ACC112 (cell line): ENCODE measurements around the gene ICAM5.

ENCODE experiments used
- H2AFZ ChIP-seq: fragments of 200-600 bp; sonication (generic); one replicate; pipeline ENCODE4 v1.6.0; 2017; ENCODE audit warnings: antibody characterized with exemption, low read length; ENCODE audit not compliant: unreplicated experiment
- H3K27ac ChIP-seq: fragments of 200-600 bp; sonication (generic); 2 replicates; pipeline ENCODE4 v1.5.1; 2014; ENCODE audit warnings: low read depth, mild to moderate bottlenecking, antibody characterized with exemption, low read length, moderate library complexity
- H3K27me3 ChIP-seq: fragments of 200-600 bp; sonication (generic); 2 replicates; pipeline ENCODE4 v1.6.1; 2014; ENCODE audit warnings: mild to moderate bottlenecking, antibody characterized with exemption, low read length, moderate library complexity, mixed read lengths; ENCODE audit not compliant: insufficient read depth
- H3K36me3 ChIP-seq: fragments of 200-600 bp; sonication (generic); 2 replicates; pipeline ENCODE4 v1.6.1; 2016; ENCODE audit warnings: mild to moderate bottlenecking, antibody characterized with exemption, low read length, moderate library complexity, mixed read lengths; ENCODE audit not compliant: insufficient read depth
- H3K4me1 ChIP-seq: fragments of 200-600 bp; sonication (generic); one replicate; pipeline ENCODE4 v1.6.1; 2016; ENCODE audit warnings: low read length, mixed read lengths; ENCODE audit not compliant: insufficient read depth, unreplicated experiment, control insufficient read depth
- H3K4me3 ChIP-seq: fragments of 200-600 bp; sonication (generic); 2 replicates; pipeline ENCODE4 v1.5.1; 2014; ENCODE audit warnings: mild to moderate bottlenecking, low read depth, low read length
- H3K79me2 ChIP-seq: fragments of 200-600 bp; sonication (generic); one replicate; pipeline ENCODE4 v1.6.0; 2016; ENCODE audit warnings: low read length; ENCODE audit not compliant: control insufficient read depth, unreplicated experiment, insufficient read depth

The ICAM5 gene

DNA sequence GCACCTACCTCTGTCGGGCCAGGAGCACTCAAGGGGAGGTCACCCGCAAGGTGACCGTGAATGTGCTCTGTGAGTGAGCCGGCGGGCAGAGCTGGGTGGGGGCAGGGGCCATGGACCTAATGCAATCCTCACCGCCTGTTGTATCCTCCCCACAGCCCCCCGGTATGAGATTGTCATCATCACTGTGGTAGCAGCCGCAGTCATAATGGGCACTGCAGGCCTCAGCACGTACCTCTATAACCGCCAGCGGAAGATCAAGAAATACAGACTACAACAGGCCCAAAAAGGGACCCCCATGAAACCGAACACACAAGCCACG lies 4.8 kb upstream of the ICAM5 start:
- H3K36me3 ChIP-seq = no peaks in the 10 kb centered on the region; the same call in 1 of the 2 replicates
- no peak overlapping the region for H3K4me3 ChIP-seq
- no peak overlapping the region for H2AFZ ChIP-seq
- H3K79me2 ChIP-seq = no peaks in the 10 kb centered on the region
- no peaks in the 10 kb centered on the region for H3K27me3 ChIP-seq
- H3K4me1 ChIP-seq = no peaks in the 10 kb centered on the region
- H3K27ac ChIP-seq = no peak overlapping the region

DNA sequence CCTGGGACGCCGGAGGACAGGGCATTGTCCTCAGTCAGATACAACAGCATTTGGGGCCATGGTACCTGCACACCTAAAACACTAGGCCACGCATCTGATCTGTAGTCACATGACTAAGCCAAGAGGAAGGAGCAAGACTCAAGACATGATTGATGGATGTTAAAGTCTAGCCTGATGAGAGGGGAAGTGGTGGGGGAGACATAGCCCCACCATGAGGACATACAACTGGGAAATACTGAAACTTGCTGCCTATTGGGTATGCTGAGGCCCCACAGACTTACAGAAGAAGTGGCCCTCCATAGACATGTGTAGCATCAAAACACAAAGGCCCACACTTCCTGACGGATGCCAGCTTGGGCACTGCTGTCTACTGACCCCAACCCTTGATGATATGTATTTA lies 4.4 kb upstream of the ICAM5 start:
- H3K4me1 ChIP-seq = no peaks in the 10 kb centered on the region

DNA sequence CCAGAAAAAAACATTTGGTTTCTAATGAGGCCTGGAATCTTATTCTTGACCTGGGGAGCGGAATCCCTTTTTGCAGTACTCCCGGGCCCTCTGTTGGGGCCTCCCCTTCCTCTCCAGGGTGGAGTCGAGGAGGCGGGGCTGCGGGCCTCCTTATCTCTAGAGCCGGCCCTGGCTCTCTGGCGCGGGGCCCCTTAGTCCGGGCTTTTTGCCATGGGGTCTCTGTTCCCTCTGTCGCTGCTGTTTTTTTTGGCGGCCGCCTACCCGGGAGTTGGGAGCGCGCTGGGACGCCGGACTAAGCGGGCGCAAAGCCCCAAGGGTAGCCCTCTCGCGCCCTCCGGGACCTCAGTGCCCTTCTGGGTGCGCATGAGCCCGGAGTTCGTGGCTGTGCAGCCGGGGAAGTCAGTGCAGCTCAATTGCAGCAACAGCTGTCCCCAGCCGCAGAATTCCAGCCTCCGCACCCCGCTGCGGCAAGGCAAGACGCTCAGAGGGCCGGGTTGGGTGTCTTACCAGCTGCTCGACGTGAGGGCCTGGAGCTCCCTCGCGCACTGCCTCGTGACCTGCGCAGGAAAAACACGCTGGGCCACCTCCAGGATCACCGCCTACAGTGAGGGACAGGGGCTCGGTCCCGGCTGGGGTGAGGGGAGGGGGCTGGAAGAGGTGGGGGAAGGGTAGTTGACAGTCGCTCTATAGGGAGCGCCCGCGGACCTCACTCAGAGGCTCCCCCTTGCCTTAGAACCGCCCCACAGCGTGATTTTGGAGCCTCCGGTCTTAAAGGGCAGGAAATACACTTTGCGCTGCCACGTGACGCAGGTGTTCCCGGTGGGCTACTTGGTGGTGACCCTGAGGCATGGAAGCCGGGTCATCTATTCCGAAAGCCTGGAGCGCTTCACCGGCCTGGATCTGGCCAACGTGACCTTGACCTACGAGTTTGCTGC lies 2.7 kb upstream of the ICAM5 start, which contains the start of gene ICAM4:
ICAM4 (plus strand) TSS at position 153 of the 935 bp plus-strand sequence; CDS start at position 211, 58 bp downstream.
- no peak within 1 kb of the TSS for H3K4me3 ChIP-seq
- no peaks in the 10 kb centered on the region; the same call in 1 of the 2 replicates for H3K36me3 ChIP-seq
- 0 out of 2 replicates have a peak, but pooled peaks cover 3% of the 10 kb centered on the region for H3K27me3 ChIP-seq
- no peaks in the 10 kb centered on the region for H3K79me2 ChIP-seq
- H2AFZ ChIP-seq = no peak within 1 kb of the TSS
- H3K27ac ChIP-seq = no peak within 1 kb of the TSS
- H3K4me1 ChIP-seq = no peaks in the 10 kb centered on the region

More for the DNA sequence above, 4.4 kb upstream of the ICAM5 start:
- Histone ChIP-seq H3K4me3 (no peak overlapping the region), H3K27me3 (no peaks in the 10 kb centered on the region), H2AFZ (no peak overlapping the region), H3K79me2 (no peaks in the 10 kb centered on the region), H3K36me3 (no peaks in the 10 kb centered on the region; the same call in 1 of the 2 replicates), H3K27ac (no peak overlapping the region)

DNA sequence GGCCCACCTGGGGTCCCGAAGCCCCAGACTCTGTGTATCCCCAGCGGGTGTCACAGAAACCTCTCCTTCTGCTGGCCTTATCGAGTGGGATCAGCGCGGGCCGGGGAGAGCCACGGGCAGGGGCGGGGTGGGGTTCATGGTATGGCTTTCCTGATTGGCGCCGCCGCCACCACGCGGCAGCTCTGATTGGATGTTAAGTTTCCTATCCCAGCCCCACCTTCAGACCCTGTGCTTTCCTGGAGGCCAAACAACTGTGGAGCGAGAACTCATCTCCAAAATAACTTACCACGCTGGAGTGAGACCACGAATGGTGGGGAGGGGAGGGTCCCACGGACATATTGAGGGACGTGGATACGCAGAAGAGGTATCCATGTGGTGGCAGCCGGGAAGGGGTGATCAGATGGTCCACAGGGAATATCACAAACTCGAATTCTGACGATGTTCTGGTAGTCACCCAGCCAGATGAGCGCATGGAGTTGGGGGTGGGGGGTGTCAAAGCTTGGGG lies 1.0 kb upstream of the ICAM5 start:
- H3K79me2 ChIP-seq = no peaks in the 10 kb centered on the region
- H3K27ac ChIP-seq = peak overlapping the region; percentile 45; the same call in 1 of the 2 replicates
- peaks cover 3% of the 10 kb centered on the region; the same call in 1 of the 2 replicates for H3K36me3 ChIP-seq
- peak overlapping the region; percentile 85 for H3K4me3 ChIP-seq
- H3K4me1 ChIP-seq = no peaks in the 10 kb centered on the region
- H2AFZ ChIP-seq = no peak overlapping the region
- 0 out of 2 replicates have a peak, but pooled peaks cover 3% of the 10 kb centered on the region for H3K27me3 ChIP-seq

DNA sequence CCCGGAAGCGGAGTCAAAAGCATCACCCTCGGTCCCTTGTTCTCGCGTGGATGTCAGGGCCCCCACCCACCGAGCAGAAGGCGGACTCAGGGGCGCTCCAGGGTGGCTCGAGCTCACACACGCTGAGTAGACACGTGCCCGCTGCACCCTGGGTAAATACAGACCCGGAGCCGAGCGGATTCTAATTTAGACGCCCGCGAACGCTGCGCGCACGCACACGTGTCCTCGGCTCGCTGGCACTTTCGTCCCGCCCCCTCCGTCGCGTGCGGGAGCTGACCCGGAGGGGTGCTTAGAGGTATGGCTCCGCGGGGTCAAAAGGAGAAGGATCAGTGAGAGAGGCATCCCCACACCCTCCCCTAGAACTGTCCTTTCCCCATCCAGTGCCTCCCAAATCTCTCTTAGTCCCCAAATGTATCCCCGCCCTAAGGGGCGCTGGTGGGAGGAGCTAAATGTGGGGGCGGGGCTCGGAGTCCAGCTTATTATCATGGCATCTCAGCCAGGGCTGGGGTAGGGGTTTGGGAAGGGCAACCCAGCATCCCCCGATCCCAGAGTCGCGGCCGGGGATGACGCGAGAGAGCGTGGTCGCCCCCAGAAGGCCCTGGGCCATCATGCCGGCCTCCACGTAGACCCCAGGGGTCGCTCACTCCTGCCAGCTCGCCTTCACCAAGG lies 451 bp upstream of the ICAM5 start:
- no peaks in the 10 kb centered on the region for H3K4me1 ChIP-seq
- peaks cover 3% of the 10 kb centered on the region; the same call in 1 of the 2 replicates for H3K36me3 ChIP-seq
- H3K27ac ChIP-seq = peak overlapping the region; percentile 45; the same call in 1 of the 2 replicates
- H3K4me3 ChIP-seq = peak overlapping the region; percentile 85
- H2AFZ ChIP-seq = no peak overlapping the region
- H3K79me2 ChIP-seq = no peaks in the 10 kb centered on the region
- 0 out of 2 replicates have a peak, but pooled peaks cover 3% of the 10 kb centered on the region for H3K27me3 ChIP-seq

DNA sequence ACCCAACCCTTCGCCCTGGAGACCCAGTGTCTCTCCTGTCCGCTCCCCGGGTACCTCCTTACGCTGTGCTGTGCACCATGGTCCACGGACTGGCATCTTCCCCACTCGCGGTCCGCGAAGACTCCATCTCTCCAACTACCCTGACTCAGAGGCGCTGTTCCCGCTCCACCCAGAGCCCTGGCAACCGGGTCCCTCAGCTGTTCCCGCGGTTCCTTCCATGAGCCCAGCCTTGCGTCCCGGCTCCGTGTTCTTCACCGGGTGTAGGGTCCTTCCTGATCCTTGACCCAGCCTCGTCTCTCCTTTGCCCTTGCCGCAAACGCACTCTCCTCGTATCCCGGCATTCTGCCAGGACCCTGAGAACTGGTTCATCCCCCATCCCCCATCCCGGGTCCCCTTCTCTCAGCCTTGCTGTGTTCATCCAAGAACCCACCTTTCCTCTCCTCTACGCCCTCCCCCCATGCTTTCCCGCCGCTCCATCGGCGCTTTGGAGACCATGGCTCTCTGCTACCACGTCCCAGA lies 664 bp downstream of the ICAM5 start:
- Histone ChIP-seq H3K79me2 (no peaks in the 10 kb centered on the region), H3K36me3 (peaks cover 3% of the 10 kb centered on the region; the same call in 1 of the 2 replicates), H2AFZ (peak overlapping the region; percentile 58), H3K4me1 (no peaks in the 10 kb centered on the region), H3K4me3 (peak overlapping the region; percentile 85), H3K27ac (peak overlapping the region; percentile 13; the same call in 1 of the 2 replicates), H3K27me3 (0 out of 2 replicates have a peak, but pooled peaks cover 3% of the 10 kb centered on the region)

DNA sequence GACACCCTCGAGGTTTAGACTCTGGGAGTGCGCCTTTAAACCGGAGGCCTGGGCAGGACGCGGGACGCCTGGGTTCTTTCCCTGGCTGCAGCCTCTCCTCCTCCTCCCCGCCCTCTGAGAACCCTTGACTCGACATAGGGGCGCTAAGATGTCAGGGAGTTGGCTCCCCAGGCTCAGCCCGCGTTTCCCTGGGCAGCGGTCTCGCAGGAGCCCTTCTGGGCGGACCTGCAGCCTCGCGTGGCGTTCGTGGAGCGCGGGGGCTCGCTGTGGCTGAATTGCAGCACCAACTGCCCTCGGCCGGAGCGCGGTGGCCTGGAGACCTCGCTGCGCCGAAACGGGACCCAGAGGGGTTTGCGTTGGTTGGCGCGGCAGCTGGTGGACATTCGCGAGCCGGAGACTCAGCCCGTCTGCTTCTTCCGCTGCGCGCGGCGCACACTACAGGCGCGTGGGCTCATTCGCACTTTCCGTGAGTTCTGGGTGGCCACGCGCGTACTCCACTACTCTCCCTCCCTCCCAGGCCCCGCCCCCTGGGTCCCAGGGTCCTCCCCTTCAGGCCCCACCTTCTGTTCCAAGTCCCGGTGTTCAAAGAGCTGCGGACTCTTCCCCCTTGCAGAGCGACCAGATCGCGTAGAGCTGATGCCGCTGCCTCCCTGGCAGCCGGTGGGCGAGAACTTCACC lies 1.3 kb downstream of the ICAM5 start:
- H3K27me3 ChIP-seq = 0 out of 2 replicates have a peak, but pooled peaks cover 3% of the 10 kb centered on the region
- H3K79me2 ChIP-seq = no peaks in the 10 kb centered on the region
- H3K36me3 ChIP-seq = 0 out of 2 replicates have a peak, but pooled peaks cover 3% of the 10 kb centered on the region
- no peak overlapping the region for H3K27ac ChIP-seq
- peak overlapping the region; percentile 85 for H3K4me3 ChIP-seq
- H2AFZ ChIP-seq = peak overlapping the region; percentile 45
- H3K4me1 ChIP-seq = no peaks in the 10 kb centered on the region

DNA sequence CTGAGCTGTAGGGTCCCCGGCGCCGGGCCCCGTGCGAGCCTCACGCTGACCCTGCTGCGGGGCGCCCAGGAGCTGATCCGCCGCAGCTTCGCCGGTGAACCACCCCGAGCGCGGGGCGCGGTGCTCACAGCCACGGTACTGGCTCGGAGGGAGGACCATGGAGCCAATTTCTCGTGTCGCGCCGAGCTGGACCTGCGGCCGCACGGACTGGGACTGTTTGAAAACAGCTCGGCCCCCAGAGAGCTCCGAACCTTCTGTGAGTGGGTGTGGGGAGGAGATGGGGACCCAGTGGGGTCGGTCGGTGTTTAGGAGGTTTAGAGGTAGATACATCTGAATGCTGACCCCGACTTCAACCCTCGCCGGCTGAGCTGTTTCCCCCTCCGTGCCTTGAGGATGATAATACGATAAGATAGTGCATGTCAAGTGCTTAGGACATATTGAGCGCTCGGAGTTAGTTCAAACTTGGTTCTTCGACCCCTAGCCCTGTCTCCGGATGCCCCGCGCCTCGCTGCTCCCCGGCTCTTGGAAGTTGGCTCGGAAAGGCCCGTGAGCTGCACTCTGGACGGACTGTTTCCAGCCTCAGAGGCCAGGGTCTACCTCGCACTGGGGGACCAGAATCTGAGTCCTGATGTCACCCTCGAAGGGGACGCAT lies 1.9 kb downstream of the ICAM5 start:
- H3K4me1 ChIP-seq = no peaks in the 10 kb centered on the region
- H3K79me2 ChIP-seq = no peaks in the 10 kb centered on the region
- peak overlapping the region; percentile 45 for H2AFZ ChIP-seq
- H3K4me3 ChIP-seq = peak overlapping the region; percentile 85
- 0 out of 2 replicates have a peak, but pooled peaks cover 3% of the 10 kb centered on the region for H3K27me3 ChIP-seq
- 0 out of 2 replicates have a peak, but pooled peaks cover 3% of the 10 kb centered on the region for H3K36me3 ChIP-seq
- H3K27ac ChIP-seq = no peak overlapping the region

DNA sequence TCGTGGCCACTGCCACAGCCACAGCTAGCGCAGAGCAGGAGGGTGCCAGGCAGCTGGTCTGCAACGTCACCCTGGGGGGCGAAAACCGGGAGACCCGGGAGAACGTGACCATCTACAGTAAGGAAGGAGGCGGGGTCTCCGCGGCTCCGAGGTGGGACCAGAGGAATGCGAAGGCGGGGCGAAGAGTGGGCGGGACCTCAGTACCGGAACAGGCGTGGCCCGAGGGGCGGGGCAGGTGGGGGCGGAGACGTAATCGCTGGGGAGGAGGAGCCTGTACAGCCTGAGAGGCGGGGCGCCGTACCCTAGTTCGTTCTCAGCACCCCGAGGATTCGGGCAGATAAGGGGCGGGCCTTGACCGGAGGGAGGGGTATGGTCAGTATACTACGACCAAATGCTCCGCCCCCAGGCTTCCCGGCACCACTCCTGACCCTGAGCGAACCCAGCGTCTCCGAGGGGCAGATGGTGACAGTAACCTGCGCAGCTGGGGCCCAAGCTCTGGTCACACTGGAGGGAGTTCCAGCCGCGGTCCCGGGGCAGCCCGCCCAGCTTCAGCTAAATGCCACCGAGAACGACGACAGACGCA lies 2.5 kb downstream of the ICAM5 start:
- Histone ChIP-seq H2AFZ (no peak overlapping the region), H3K27me3 (0 out of 2 replicates have a peak, but pooled peaks cover 3% of the 10 kb centered on the region), H3K36me3 (0 out of 2 replicates have a peak, but pooled peaks cover 3% of the 10 kb centered on the region), H3K4me3 (peak overlapping the region; percentile 85), H3K27ac (no peak overlapping the region), H3K79me2 (no peaks in the 10 kb centered on the region), H3K4me1 (no peaks in the 10 kb centered on the region)
